H1 (cell line): ENCODE results near the gene RAD54L. TPM values are rescaled to one million over a fixed set of nuclear protein-coding genes. Genes with fewer than 3 reads are reported as not detected.

ENCODE experiments used
- ATF3 ChIP-seq: IDR thresholded peaks from 2 replicates; pipeline ENCODE4 v1.6.1; 2011; ENCODE audit warnings: low read depth, mild to moderate bottlenecking, low read length; ENCODE audit not compliant: insufficient read depth
- BACH1 ChIP-seq: IDR thresholded peaks from 2 replicates; pipeline ENCODE4 v1.6.1; 2012; ENCODE audit warnings: low read length, improper control_type of control experiment
- CTCF ChIP-seq, 3 experiments: IDR thresholded peaks; 1 replicate in 2 of 3; 2 replicates in 1 of 3; pipeline versions ENCODE4 v1.5.1 to v1.6.1; 2011; ENCODE audit warnings: low read length in 3 of 3, mild to moderate bottlenecking in 3 of 3, inconsistent platforms in 2 of 3, low read depth in 1 of 3, moderate library complexity in 1 of 3; ENCODE audit not compliant: insufficient read depth in 1 of 3; ENCODE audit errors: control extremely low read depth in 1 of 3
- EZH2 ChIP-seq: fragments of 200-600 bp; sonication (generic); IDR thresholded peaks from 2 replicates; pipeline ENCODE4 v1.7.1; 2012; ENCODE audit warnings: low read depth, mild to moderate bottlenecking, moderate library complexity, low read length, inconsistent platforms; ENCODE audit not compliant: severe bottlenecking
- GABPA ChIP-seq: IDR thresholded peaks from 2 replicates; pipeline ENCODE4 v1.6.1; 2011; ENCODE audit warnings: mild to moderate bottlenecking, low read length, moderate library complexity, borderline replicate concordance; ENCODE audit not compliant: insufficient read depth
- HDAC6 ChIP-seq: IDR thresholded peaks from one replicate; pipeline ENCODE4 v1.7.1; 2012; ENCODE audit warnings: low read depth, mild to moderate bottlenecking, inconsistent platforms, low read length, moderate library complexity
- KDM1A ChIP-seq: fragments of 200-600, 300-600 bp; sonication (generic); IDR thresholded peaks from 2 replicates; pipeline ENCODE4 v1.7.1; 2016; ENCODE audit warnings: mild to moderate bottlenecking, low read length, borderline replicate concordance
- MAX ChIP-seq: IDR thresholded peaks from 2 replicates; pipeline ENCODE4 v1.6.1; 2012; ENCODE audit warnings: inconsistent platforms
- PHF8 ChIP-seq: fragments of 200-600 bp; sonication (generic); conservative IDR thresholded peaks from 2 replicates; pipeline ENCODE4 v1.7.1; 2012; ENCODE audit warnings: low read depth, mild to moderate bottlenecking, inconsistent platforms, low read length, moderate library complexity
- POLR2AphosphoS5 ChIP-seq: IDR thresholded peaks from 2 replicates; pipeline ENCODE4 v1.6.1; 2011; ENCODE audit warnings: low read depth, low read length
- RAD21 ChIP-seq, 2 experiments: IDR thresholded peaks in 1 of 2; conservative IDR thresholded peaks in 1 of 2; 2 replicates each; pipeline ENCODE4 v1.6.1; 2011; ENCODE audit warnings: low read depth in 2 of 2, low read length in 2 of 2, improper control_type of control experiment in 1 of 2, inconsistent platforms in 1 of 2, mild to moderate bottlenecking in 1 of 2, moderate library complexity in 1 of 2
- RNF2 ChIP-seq: fragments of 200-900, 300-1000 bp; sonication (generic); IDR thresholded peaks from 2 replicates; pipeline ENCODE4 v1.7.1; 2016; ENCODE audit warnings: borderline replicate concordance, low read depth, mild to moderate bottlenecking, antibody characterized with exemption, low read length; ENCODE audit not compliant: poor library complexity, severe bottlenecking; ENCODE audit errors: missing control alignments
- SAP30 ChIP-seq: fragments of 300-600 bp; sonication (generic); IDR thresholded peaks from 2 replicates; pipeline ENCODE4 v1.7.1; 2012; ENCODE audit warnings: low read length, moderate library complexity, mild to moderate bottlenecking, inconsistent platforms; ENCODE audit not compliant: insufficient read depth, insufficient replicate concordance
- SIRT6 ChIP-seq: IDR thresholded peaks from one replicate; pipeline ENCODE4 v1.7.1; 2012; ENCODE audit warnings: low read length, inconsistent platforms
- SP4 ChIP-seq: IDR thresholded peaks from 2 replicates; pipeline ENCODE4 v1.6.1; 2012; ENCODE audit warnings: low read length, inconsistent platforms
- SRF ChIP-seq: IDR thresholded peaks from 2 replicates; pipeline ENCODE4 v1.6.1; 2011; ENCODE audit warnings: mild to moderate bottlenecking, low read depth, low read length, moderate library complexity
- TAF1 ChIP-seq: IDR thresholded peaks from 2 replicates; pipeline ENCODE4 v1.6.1; 2011; ENCODE audit warnings: mild to moderate bottlenecking, low read depth, low read length
- USF2 ChIP-seq: IDR thresholded peaks from 2 replicates; pipeline ENCODE4 v1.6.1; 2011; ENCODE audit warnings: low read length, improper control_type of control experiment
- polyA plus RNA-seq, 7 experiments: library from polyadenylated mRNA; depleted of rRNA in 3 of 7; stranded (reverse) in 5 of 7; unstranded in 2 of 7; fragments of >200 nt in 5 of 7; fragments of 200-250 nt in 2 of 7; gene quantifications; 1 replicate in 5 of 7; 2 replicates in 1 of 7; 4 replicates in 1 of 7; pipeline versions ENCODE4 v1.2.1 to v1.2.3, GENCODE V29; 2011 to 2013; ENCODE audit warnings: missing spikeins in 2 of 7, mixed read lengths in 2 of 7
- total RNA-seq: library from RNA; stranded (reverse); fragmentation: NEBNext Ultra II Directional; extraction: Animal tissue kit (Norgen Biotek cat#: 25700); gene quantifications from 2 replicates; pipeline ENCODE4 v1.2.1, GENCODE V29; 2021

Gene RAD54L
- total and polyA plus RNA-seq, 2 of the 8 experiments (the other 6 are each of a cell fraction or from before 2014, with no cell fraction given): 43.5 to 50.3 TPM

- TF ChIP-seq GABPA (peak; percentile 90), SP4 (peak; percentile 84; the same call in 1 of the 2 replicates), HDAC6 (no peak), ATF3 (no peak), SIRT6 (no peak), USF2 (peak; percentile 18; the same call in 1 of the 2 replicates), SAP30 (peak; percentile 50), BACH1 (no peak), TAF1 (peak; percentile 97), RAD21 (IDR thresholded peaks at IDR 0.05 in 1 of 2, conservative IDR thresholded peaks at IDR 0.05 in 1 of 2; ENCODE audit: low read depth in 2 of 2, low read length in 2 of 2) (no peak), MAX (peak; percentile 81), KDM1A (no peak), CTCF (IDR thresholded peaks at IDR 0.05; ENCODE audit: control extremely low read depth in 1 of 3, insufficient read depth in 1 of 3, low read depth in 1 of 3, low read length in 3 of 3) (peak in 2 of 3 experiments; percentile 3 to 9; a peak in 2 of 4 replicates), RNF2 (no peak), SRF (no peak), POLR2AphosphoS5 (peak; percentile 78), PHF8 (peak; percentile 73), EZH2 (no peak)
These were observed 55.7 kb downstream of the RAD54L start, which contains the start of the genes LRRC41 and UQCRH (continued) for GRCh38 chr1:46303038-46303871.
